Measurements from ENCODE around the gene TPH2.

Gene TPH2

DNA sequence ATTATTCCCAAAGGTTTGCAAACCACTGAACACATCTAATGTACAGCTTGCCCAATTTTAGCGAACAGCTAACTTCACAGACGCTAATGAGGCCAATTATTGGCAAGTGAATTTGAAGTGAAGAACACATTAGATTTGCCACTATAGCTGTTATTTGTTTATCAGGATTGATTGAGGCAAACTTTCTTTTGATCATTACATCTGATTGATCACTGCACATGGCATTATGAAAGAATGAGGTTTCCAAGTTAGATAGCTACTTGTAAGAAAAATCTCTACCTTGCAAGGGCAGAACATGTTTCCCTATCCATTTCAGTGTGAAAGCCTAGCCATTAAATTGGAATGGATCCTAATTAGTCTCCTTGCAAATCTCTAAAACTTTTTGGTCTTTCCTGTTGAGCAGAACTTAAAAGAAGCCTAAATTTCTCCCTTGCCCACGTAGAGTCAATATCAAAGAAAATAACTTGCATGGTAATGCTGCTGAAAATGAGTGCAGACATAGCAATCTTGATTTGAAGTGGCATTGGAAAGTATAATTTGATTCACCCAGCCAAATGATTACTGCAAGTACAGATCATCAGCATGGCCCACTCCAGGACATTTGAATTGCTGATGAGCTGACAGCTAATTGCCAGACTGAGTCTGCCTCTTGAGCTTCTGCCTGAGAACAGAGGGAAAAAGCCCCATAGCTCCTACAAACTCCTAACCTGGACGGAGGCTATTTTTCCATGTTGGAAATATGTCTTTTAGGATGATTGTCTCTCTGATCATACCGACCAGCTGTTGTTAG is 98.6 kb downstream of the TPH2 start:
- DNase-seq, result no peak

DNA sequence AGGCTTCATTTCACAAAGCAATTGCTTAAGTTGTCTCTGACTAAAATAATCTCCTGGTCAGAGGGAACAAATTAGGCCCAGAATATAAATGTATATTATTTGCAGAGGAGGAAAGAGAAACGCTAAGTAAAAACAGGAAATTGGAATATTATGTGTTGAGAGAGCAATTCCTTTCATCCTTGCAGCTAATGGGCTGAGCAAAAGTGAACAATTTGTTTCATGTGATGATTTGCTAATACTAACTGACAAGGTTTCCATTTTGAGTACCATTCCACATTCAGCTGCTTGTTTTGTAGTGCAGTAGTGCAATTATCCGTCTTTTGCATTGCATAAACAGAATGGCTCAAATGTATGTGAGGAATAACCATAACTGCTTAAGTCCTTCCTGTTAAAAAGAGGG is 103.2 kb downstream of the TPH2 start:
- no peak for DNase-seq

GRCh38 chr12:72053604-72054003 is 115.0 kb downstream of the TPH2 start:
- no peak for DNase-seq

GRCh38 chr12:72054511-72054910 is 115.9 kb downstream of the TPH2 start:
- no peak for DNase-seq

DNA sequence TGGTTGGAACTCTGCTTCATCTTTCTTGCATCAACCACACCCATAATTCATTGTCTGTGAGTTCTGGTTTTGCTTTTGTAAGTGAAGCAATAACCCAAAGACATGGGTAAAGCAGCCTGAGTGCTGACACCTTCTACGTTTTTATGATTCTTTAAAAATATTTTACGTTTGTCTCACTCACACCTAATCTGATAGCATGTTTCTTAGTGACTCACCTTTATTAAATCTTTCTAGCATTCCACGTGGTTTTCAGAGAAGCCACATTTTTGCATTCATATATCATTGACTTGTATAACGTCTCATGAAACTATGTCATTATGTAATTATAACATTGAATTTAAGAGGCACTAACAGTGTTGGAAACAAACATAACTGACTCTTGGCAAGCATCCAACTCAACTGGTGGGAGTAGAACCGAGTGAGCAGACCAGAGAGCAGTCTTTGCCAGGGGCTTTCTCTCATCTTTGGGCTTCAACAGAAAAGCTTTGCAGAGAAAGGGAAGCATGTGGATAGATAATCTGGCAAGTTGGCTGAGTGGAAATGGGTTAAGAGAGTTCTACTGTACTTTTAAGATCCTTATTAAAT is 118.8 kb downstream of the TPH2 start:
- peak; percentile 78 for DNase-seq

DNA sequence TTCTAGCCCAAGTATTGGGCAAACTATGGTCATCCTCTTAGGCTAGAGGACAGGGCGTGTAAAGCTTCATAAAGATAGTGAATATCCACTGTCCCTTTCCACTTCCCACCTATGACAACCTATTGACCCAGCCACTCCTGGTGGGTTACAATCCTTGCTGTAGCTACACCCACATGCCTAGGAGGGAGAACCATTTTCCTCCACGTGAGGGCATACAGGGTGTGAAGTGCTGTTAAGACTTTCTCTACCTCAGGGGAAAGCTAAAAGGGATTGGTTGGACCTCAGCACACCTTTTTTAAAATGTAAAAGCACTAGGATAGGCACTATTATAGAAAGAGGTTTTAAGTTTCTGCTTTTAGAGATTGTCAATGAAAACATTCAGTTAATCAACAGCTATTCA is 124.4 kb downstream of the TPH2 start:
- no peak for DNase-seq

GRCh38 chr12:72071030-72071429 is 132.4 kb downstream of the TPH2 start:
- no peak for DNase-seq

DNA sequence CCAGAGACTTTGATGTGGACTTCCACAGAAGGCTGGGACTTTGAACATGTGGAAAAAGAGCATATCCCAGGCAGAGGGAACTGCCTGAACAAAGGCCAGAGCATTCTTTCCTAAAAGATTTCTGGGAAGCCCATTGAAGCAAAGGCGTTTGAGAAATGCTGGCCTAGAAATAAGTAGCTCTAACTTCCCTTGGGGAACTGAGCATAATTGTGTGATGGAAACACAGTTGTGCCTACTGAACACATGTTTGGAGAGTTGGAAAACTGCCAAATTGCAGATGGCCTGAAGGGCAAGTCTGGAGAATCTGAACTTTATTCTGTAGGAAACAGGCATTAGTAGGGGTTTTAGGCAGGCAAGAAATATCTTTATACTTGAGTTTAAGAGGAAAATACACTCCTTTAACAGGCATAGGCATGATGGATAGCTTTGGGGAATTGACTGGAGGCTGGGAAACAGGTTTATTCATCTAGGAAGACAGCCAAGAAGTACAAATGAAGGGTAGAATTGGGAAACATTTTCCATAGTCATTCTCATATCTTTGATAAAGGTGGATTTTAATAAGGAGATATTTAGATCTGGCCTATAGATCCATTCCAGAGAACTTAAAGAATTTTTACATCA is 134.1 kb downstream of the TPH2 start:
- no peak for DNase-seq

GRCh38 chr12:72074065-72074464 is 135.4 kb downstream of the TPH2 start:
- DNase-seq, result no peak

DNA sequence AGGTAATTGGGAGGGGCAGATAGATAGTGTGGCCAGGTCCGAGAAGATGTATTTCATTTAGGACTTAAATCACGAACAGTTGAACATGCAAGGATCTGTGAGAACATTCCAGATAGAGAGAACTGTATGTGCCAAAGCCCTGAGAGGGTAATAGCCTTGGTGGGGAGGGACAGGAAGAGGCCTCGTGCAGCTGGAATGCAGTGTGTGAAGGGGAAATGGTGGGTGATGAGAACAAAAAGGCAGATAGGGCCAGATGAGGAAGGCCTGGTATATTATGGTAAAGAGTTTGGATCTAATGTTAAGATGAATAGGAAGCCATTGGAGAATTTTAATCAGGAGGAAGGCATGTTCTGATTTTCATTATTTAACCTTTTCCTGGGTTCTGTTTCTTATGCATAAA is 136.3 kb downstream of the TPH2 start:
- no peak for DNase-seq

DNA sequence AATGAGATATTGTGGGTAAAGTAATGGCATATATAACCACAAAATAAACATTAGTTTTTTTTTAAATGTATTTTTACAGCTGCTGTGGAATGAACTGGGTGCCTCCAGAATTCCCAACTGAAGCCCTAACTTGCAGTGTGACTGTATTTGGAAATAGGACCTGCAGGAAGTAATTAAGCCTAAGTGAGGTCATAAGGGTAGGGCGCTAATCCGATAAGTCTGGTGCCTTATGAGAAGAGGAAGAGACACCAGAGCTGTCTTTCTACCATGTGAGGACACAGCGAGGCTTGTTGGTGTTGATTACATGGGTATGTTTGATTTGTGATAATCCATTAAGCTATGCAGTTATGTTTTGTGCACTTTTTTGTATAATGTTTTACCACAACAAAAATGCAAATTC is 136.8 kb downstream of the TPH2 start:
- DNase-seq, result no peak

DNA sequence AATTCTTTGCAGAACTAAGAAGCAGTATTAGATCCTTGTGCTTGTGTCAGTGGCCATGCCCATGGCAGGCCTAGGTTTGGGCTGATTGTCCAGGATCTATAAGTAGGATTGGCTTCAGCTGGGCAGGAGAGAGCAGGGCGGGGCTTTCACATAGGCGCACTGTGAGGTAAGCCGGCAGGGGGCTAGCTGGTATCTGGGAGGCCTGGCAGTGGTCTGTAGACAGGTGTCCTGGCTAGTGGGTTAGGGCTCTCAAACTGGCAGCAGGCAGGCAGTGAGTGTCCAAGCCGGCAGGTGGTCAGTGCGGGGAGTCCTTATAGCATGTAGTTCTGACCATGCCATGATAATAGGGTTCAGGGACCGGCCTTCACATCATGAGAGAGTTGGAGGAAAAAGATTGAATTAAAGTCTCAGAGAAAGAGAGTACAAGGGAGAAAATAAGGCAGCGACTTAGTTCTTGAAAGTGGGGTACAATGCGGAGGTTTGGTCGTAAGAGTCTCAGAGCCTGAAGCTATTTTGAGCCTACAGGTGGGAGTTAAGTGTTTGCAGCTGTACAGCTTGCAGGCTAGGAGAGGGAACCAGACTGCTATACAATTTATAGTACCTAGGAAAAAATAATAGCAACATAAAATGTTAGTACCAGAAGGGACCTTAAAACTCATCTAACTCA is 137.4 kb downstream of the TPH2 start:
- DNase-seq, result no peak

- DNase-seq, result no peak
Measured at GRCh38 chr12:72076558-72076915, 137.9 kb downstream of the TPH2 start.

GRCh38 chr12:72077111-72077820 is 138.6 kb downstream of the TPH2 start:
- peak; percentile 56 for DNase-seq

- DNase-seq, result no peak
Measured at GRCh38 chr12:72081777-72082176, 143.1 kb downstream of the TPH2 start.

Measured in NCI-H1436 (cell line).